CD4-positive, alpha-beta T cell treated with Interferon gamma for 1 hour (primary cell): Measurements from ENCODE around the gene POLR2C.
"Not testable (repeated sequence)": the region's sequence is repeated elsewhere in the genome, so short reads cannot be mapped to it uniquely, and the experiment has no call there.

Experiments used
- DNase-seq: peaks from one replicate; pipeline ENCODE4 v3.0.0-alpha.2; 2020

The POLR2C gene

DNA sequence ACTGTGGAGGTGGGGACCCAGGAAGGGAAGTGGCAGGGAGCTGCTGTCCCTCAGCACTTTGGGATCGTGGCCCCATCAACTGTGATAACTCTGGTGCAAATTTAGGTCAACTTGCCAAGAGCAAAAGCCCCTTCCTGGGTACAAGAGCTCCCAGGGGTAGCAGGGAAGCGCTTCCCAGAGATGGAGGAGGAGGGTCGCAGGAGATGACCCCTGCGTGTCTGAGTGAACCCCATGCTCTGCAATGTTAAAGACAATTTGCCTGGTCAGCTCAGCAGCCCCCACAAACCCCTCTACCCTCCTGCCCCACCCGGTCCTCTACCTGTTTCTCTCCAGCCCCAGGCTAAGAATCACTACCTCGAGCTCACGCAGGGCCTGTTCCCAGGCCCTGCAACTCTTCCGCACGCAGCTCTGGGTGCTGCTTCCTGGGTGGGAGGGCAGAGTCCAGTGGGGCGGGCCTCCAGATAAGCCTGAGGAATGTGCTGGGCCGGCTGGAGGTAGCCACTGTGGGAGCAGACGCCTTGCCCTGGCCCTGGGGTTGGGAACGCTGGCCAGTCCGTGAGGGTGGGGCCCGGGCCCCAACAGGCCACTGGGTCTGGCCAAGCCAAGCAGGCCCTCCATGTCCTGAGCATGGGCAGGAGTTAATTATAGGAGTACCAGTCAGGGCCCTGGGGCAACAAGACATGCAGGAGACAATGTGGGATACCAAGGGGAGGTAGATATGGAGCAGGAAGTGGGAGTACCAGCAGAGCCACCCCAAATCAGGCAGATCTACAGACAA, 17.7 kb downstream of the POLR2C start:
- DNase-seq: no peak

DNA sequence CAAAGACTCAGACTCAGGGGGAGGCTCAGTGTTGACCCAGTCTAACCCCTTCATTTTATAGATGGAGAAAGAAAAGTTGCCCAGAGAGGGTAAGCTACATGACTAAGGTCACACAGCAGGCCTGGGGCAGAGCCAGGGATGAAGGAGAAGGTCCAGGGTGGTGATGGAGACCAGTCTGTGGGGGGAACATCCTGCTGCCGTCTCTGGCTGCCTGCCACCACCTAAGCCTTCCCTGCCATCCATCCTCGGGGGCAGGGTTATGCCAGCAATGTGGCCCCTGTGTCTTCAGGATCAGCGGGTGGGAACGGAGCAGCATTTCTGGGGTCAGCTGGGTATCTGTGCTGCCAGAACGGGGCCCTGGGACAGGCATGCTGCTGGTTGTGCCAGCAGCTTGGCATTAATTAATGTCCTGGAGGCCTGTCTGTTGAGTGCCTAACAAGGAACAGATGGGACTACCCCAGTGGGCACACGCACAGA, 18.3 kb downstream of the POLR2C start:
- DNase-seq: no peak

DNA sequence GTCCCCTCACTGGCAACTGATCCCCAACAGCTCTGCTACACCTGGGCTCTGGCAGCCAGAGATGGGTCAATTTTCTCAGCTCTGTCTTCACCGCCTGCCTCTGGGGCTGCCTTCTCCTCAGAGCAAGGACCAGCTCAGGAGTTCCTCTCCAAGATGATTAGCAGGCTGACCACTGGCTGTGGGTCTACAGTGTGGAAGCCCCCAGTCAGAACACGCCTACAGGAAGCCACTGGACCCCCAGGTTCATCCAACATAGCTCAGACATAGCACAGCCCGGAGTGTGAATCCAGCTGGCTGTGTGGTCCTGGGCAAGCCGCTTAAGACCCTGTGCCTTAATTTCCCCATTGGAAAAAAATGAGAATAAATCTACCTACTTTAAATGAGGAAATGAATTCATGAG, 18.9 kb downstream of the POLR2C start:
- no peak for DNase-seq

DNA sequence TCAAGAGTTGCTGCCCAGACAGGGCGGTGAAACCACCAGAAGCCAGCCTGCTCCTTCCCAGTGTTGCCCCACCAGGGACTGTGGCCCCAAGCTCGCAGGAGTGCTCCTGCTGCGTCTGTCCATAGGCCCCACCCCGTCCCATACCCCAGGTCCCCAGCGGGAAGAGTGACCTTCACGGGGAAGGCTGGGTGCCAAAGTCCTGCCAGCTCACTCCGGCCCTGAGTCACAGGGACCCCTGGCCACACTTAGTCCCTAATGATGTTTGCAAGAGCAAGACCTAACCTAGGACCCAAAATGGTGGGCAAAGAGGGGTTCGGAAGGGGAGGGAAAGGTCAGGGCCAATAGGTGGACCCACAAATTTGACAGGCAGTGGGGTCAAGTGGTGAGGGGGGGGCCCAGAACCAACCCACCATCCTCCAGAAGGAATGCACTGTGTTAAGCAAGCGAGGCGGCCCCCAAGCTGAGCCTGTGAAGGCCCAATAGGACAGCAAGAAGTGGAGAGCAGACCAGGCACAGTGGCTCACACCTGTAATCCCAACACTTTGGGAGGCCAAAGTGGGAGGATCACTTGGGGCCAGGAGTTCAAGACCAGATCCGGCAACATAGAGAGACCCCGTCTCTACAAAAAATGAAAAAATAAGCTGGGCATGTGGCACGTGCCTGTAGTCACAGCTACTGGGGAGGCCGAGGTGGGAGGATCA, 20.5 kb downstream of the POLR2C start:
- no peak for DNase-seq

DNA sequence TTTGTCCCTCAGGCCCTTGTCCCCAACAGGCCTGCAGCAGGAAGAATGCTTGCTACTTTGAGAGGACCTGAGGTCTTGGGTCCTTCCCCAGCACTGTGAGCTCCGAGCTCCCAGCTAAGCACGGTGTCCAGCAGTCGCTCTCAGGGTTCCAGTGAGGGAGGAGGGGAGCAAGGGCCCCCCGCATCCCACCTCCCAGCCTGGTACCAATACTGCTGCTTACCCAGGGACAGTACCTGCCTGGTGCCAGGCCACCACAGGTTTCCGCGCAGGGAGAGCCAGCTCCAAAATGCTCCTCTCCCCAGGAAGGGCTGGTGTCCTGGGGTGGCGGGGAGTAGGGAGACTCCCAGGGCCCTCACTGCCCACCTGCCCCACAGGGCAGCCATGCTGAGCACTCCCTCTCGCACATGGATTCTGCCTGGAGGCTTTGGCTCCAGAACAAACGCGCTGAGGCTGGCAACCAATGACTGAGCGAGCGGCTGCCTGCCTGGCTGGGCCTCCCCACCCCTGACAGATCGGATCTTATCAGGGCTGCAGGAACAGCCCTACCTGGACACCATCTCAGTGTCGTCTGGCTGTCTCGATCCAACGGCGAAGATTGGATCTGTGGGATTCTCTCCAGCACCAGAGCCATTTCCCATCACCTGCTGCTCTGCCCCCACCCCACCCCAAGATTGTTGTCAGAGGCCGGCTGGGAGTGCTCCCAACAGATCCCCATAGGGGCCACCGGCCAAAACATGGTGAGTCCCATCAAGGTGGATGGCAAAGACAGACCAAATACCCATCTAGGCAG, 21.4 kb downstream of the POLR2C start:
- DNase-seq: no peak

DNA sequence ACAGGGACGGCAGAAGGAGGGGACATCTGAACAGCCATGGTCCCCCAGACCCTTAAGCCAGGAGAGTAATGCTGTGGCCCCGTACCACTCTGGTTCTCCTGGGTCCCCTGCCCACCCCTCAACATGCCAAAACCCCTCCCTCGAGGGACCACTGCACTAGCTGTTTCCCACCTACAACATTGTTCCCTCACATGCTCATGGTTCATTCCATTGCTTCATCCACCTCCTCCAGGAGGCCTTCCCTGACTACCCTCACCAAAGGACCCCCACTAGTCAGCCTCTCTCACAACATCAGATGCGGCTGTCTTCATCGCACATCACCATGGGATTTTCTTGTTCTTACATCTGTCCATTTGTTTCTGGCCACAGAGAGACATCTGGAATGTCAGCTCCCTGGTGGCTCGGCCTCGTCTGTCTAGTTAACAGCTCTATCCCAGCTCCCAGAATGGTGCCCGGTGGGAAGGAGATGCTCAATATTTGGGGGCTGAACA, 22.1 kb downstream of the POLR2C start:
- no peak for DNase-seq

DNA sequence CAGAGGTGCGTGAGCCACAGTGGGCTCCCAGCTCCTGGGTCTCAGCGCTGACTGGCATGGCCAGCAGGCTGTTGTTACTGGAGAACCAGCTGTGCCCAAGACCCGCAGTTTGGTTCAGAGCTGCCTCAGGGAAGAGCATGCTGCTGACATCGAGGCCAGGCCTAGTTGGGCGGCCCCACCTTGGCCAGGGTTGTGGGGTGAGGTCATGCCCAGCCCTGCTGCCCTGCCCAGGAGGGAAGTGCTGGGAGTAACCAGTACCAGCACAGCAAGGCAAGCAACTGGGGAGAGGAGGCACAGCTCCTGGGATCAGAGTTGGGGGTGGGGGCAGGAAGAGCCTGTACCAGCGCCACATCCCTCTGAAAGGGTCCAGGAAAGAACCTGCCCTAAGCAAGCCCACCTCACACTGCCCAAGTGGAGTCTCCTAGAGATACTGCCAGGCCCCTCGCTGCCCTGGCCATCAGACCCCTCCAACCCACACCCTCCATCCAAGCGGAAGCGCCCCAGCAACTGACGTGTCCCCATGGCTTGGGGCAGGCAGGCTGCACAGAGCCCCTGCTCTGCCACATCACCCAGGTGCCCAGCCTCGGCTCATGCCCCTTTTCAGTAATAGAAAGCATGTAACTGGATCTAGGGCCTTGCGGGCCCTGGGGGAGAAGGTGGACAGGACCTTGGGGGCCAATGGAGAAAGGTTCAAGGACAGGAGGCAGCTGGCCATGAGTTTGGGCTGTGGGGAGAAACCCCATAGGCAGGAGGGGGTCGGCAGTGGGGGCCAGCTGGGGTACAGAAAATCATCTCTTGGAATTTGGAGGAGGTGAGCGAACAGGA, 22.8 kb downstream of the POLR2C start:
- no peak for DNase-seq

DNA sequence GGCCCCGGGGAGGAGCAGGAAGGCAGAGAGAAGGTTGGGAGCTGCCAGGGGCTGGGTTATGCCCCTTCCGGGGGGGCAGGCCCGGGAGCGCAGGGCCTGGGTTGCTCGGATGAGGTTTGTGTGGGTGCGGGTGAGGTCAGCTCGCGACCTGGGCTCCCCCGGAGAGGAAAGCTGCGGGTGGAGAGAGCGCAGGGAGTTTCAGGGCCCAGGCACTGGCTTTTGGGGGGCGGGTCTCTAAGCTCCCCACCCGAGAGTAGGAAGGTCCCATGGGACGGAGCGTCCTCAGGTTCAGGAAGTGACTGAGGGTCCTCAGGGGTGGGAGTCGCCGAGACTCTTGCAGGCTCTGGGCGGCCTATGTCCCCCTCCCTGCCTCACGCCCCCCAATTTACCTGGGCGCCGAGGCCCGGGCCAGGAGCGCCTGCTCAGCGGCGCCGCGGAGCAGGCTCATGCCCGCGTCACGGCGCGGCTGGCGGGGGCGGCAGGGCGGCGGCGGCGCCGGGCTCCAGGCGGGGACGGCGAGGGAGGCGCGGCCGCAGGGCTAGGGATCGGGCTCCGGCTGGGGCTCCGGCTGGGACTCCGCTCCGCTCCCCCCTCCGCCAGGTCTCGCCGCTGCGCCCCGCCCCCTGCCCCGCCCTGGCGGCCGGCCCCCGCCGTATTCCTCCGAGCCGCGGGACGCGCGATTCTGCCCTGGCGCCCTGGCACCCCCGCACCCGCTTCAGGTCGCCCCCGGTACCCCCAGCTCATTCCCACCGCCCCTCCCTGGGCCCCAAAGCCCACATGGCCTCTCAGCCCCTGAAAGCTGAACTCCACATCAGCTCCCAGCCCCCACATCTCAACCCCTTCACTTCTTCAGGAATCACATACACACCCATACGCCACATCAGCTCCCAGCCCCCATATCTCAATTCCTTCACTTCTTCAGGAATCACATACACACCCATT, 23.7 kb downstream of the POLR2C start, which contains the start of gene DOK4:
Gene DOK4, minus strand, starts transcription at position 578 of the 942 bp plus-strand sequence. CDS start 6,986 bp downstream, outside the sequence.
- peak; percentile 71 for DNase-seq

DNA sequence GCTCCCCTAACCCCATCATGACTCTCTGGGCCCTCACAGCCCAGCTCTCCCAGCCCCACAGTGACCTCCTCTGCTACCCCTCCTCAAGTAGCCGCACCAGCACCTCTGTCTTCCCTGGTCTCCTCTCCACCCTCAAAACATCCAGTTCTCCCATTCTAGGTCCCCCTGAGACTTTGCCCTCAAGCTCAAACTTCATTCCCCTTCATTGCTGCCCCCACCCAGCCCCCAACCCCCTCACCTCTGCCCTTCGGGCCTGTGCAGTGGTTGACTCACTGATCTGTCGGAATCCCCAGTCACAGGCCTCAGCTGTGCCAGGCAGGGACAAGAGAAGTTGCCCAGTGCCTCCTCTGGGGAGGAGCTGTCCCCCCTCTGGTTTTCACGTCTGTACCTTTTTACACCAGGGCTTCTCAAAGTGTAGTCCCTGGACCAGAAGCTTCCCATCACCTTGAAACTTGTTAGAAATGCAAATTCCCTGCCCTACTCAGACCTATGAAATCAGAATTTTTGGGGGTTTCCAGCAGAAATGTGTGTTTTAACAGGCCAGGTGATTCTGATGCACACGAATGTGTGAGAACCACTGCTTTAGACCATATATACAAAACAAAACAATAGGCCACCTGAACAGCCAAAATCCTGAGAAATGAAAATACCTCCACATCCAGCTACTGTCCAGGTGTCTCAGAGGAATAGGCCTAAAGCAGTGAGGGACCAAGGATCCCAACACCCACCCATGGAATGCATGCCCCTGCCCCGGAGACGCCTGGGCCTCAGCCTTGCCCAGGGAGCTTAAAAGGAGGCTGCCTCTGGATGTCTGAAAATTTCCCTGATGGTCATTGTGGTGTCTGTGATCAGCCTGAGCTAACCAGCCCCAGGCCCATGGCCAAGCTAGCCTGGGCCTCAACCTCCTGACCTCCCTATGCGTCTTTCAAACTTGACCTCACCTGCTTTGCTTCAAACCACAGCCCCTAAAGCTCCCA, 24.7 kb downstream of the POLR2C start:
- DNase-seq: no peak

DNA sequence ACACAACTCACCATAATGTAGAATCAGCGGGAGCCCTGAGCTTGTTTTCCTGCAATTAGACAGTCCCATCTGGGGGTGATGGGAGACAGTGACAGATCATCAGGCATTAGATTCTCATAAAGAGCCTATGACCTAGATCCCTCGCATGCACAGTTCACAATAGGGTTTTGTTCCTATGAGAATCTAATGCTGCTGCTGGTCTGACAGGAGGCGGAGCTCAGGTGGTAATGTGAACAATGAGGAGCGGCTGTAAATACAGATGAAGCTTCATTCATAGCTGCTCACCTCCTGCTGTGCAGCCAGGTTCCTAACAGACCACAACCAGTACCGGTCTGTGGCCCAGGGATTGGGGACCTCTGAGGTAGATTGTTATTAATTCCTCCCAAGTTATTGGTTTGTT, 26.8 kb downstream of the POLR2C start:
- no peak for DNase-seq

DNA sequence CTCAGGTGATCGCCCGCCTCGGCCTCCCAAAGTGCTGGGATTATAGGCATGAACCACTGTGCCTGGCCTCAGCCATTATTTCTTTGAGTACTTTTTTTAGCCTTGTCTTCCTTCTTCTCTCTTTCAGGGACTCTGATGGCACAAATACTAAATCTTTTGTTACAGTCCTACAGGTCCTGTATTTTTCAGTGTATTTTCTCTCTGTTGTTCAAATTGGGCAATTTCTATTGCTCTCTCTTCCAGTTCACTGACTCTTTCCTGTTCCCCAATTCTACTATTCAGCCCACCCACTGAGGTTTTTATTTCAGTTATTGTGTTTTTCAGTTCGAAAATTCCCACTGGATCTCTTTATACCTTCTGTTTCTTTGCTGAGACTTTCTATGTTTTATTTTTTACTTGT, 31.3 kb downstream of the POLR2C start:
- DNase-seq: no peak

DNA sequence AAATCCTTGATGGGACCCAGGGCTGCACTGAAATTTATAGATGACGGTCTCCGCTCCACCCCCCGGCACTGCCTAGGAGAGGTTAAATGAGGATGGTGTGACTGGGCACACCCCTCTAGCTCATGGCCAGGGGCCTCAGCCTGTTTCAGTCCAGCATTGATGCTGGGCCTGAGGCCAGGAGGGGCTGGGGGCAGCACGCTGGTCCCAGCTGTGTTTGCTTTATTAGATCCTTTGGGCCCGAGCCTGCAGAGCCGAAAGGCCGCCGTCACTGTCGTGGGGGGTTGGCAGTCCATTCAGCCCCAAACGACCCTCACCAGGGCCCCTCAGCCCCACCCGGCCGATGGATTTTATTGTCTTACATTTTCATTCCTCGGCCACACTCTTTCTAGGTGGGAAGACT, 34.6 kb downstream of the POLR2C start:
- no peak for DNase-seq

DNA sequence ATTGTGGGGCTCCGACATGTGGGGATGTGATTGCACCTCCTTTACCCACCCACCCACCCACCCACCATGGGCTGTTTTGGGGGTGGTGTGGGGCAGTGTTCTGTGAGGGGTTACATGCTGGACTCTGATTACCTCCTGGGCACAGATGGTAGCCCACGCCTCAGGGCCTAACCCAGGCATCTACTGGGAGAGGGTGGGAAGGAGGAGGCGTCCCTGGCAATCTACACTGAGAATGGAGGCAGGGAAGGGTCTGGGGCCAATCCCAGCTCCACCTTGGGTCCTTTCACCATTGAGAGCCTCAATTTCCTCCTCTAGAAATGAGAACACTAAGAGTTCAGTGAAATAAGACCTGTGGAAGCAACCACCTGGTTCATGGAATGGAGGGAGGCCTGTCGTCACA, 35.6 kb downstream of the POLR2C start:
- DNase-seq: no peak

DNA sequence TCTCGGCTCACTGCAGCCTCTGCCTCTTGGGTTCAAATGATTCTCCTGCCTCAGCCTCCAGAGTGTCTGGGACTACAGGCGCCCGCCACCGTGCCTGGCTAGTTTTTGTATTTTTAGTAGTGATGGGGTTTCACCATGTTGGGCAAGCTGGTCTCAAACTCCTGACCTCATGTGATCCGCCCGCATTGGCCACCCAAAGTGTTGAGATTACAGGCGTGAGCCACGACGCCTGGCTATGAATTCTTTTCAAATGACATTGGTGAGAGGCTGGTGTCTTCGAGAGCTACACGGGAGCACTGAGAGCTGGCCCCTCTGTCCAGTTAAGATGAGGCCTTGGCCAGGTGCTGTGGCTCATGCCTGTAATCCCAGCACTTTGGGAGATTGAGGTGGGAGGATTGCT, 37.5 kb downstream of the POLR2C start:
- not testable (repeated sequence) for DNase-seq

DNA sequence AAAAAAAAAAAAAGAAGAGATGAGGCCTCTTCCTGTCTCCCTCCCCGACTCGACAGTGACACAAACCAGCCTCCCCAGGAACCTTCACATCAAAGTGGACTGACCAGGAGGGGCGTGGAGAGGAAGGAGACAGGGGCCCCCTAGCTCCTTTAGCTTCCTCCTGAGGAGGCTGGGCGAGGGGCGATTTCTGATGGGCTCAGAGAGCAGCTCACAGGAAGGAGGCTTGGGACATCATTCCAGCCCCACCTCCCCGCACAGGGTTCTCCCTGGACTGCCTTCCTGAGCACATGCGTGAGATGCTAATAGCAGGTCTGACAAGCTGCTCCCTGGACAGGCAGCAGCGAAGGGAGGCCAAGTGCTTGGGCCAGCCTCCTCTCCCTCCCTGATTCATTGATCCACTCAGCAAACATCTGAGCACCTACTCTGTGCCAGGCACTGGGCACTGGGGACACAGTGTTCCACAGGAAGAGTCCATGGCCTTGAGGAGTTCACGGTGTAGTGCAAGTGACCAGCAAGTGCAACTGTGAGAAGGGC, 38.2 kb downstream of the POLR2C start:
- DNase-seq: no peak

DNA sequence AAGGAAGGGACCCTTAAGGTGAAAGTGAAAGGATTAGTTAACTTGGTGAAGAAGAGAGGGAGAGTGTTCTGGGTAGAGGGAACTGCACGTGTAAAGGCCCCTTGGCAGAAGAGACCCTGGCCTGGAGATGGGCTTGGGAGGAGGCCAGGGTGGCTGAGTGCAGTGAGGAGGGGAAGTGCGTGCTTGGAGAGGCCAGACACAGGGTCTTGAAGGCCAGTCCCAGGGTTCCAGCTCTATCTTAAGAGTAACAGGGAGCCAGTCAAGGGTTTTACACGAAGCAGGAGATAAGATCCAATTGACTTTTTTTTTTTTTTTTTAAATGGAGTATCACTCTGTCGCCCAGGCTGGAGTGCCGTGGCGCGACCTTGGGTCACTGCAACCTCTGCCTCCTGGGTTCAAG, 39.0 kb downstream of the POLR2C start:
- no peak for DNase-seq

DNA sequence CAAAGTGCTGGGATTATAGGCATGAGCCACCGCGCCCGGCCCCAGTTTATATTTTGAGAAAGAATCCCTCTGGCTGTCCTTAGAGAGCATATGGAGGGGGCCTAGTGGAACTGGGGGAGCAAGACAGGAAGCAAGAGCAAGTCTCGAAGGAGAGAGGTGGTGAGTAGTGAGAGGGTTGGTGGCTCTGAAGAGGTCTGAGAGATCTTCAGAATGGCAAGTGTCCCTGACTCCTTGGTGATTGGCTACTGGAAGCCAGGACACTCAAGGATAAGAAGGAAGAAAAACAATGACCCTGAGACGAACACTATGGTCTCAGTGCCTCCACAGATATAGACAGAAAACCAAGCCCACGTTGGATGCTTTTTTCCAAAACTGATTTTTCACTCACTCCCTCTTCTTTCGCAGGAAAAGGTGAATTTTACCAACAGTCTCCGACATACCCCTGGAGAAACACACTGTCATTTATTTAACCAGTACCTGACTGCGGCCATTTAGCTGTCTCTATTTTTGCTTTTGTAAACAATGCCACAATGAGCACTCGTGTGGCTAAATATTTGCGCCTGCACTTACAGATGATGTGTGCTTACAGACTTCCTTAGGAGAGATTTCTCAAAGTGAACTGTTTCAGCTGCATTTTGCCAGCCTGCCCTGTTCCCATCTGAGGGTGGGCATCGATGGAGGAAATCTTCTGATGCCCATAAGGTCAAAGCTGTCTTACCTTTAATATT, 39.7 kb downstream of the POLR2C start:
- no peak for DNase-seq

DNA sequence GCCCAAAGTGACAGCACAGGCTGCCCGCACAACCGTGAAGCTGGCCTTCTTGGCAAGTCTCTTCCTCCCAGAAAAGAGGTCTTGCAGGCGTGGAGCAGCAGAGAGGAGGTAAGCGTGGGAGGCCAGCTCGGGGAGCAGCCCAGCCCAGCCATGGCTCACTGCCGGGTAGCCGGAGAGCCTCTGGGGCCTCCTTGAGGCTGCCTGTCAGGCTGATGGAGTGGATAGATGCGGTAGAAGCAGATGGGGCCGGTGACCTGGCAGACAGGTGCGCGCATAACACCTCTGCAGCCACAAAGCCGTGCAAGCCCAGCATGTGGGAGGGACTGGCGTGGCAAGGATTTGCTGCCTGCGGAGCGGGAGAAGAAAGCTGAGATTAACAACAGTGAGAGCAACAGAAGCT, 40.9 kb downstream of the POLR2C start:
- DNase-seq: no peak

DNA sequence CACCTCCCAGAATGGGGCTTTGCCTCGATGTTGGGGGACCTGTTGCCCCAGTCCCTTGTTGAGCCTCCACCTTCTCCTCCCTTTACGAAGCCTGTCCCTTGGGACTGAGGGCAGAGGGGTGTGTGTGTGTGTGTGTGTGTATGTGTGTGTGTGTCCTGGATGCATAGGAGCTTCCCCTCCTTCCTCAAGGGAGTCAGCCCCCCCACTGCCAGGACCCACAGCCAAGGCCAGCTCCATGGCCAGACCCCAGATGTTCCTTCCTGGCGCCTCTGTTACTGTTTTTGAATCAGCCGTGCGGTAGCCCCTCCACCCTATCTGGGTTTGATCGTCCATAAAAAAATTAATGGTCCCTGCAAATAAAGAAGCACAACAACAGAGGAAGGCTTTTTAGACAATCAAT, 41.5 kb downstream of the POLR2C start:
- no peak for DNase-seq
